Measurements from ENCODE around the gene RPTOR. TPM values are rescaled to one million over a fixed set of nuclear protein-coding genes. Genes with fewer than 3 reads are reported as not detected.

RPTOR gene, protein sequence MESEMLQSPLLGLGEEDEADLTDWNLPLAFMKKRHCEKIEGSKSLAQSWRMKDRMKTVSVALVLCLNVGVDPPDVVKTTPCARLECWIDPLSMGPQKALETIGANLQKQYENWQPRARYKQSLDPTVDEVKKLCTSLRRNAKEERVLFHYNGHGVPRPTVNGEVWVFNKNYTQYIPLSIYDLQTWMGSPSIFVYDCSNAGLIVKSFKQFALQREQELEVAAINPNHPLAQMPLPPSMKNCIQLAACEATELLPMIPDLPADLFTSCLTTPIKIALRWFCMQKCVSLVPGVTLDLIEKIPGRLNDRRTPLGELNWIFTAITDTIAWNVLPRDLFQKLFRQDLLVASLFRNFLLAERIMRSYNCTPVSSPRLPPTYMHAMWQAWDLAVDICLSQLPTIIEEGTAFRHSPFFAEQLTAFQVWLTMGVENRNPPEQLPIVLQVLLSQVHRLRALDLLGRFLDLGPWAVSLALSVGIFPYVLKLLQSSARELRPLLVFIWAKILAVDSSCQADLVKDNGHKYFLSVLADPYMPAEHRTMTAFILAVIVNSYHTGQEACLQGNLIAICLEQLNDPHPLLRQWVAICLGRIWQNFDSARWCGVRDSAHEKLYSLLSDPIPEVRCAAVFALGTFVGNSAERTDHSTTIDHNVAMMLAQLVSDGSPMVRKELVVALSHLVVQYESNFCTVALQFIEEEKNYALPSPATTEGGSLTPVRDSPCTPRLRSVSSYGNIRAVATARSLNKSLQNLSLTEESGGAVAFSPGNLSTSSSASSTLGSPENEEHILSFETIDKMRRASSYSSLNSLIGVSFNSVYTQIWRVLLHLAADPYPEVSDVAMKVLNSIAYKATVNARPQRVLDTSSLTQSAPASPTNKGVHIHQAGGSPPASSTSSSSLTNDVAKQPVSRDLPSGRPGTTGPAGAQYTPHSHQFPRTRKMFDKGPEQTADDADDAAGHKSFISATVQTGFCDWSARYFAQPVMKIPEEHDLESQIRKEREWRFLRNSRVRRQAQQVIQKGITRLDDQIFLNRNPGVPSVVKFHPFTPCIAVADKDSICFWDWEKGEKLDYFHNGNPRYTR (N-terminal part only)
- 21.8 and 35.0 TPM in 2 replicates for total RNA-seq

- DNase-seq, result peak; percentile 94
These were observed at the start of gene RPTOR for GRCh38 chr17:80544655-80545498. Gene RPTOR, plus strand, starts transcription at chr17:80544838. Its CDS starts 792 bp downstream, at chr17:80545630.

- DNase-seq, result no peak
These were observed 46.9 kb upstream of the RPTOR start for GRCh38 chr17:80497726-80498241.

DNA sequence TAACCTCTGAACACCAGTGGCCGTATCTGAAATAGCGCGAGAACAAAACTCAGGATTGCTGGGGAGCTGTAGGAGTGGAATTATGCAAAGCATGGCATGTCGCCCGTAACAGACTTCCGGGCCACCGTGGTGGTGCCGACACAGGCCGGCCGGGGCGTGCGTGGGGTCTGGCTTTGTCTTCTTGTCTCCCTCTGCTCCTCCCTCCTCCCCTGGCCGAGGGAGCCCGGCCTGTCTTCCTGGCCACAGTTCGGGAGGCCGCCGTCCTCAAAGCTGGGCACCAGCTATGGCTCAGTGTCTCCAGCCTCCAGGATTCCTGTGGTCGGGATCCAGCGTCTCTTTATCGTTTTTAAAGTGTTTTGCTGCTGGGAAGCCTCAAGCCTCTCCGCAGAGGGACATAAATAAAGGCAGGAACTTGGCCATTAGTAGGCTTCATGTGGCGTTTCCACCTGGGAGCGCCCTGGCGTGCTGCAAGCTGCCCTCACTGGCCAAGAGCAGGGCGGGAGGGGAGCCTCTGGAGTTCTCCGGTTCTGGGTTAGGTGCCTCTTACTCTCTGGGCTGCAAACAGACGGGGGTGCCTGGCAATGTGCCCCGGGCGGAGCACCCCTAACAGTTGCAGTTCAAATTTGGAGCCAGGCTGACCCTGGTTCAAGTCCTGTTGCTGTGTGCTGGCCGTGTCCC, 46.3 kb upstream of the RPTOR start:
- DNase-seq, result no peak

- DNase-seq, result no peak
These were observed 45.7 kb upstream of the RPTOR start for GRCh38 chr17:80498920-80499410.

DNA sequence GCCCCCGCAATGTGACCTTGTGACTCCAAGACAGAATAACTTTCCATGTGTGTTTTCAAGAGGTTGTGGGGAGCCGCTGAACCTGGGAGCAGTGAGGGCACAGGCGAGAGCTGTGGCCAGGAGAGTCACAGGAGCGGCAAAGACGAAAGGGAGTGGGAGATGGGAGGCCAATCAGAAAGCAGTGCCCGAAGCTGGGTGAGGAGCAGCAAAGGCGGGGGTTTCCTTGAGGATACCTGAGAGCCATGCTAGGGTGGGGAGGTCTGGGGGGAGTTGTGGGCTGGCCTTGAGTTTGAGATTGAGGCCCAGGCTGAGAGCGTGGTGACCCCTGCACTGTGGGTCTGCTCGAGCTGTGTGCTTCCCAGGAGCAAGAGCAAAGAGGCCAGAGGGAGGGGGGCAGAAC, 45.1 kb upstream of the RPTOR start:
- DNase-seq, result no peak

- no peak for DNase-seq
These were observed 44.5 kb upstream of the RPTOR start for GRCh38 chr17:80499961-80500665.

DNA sequence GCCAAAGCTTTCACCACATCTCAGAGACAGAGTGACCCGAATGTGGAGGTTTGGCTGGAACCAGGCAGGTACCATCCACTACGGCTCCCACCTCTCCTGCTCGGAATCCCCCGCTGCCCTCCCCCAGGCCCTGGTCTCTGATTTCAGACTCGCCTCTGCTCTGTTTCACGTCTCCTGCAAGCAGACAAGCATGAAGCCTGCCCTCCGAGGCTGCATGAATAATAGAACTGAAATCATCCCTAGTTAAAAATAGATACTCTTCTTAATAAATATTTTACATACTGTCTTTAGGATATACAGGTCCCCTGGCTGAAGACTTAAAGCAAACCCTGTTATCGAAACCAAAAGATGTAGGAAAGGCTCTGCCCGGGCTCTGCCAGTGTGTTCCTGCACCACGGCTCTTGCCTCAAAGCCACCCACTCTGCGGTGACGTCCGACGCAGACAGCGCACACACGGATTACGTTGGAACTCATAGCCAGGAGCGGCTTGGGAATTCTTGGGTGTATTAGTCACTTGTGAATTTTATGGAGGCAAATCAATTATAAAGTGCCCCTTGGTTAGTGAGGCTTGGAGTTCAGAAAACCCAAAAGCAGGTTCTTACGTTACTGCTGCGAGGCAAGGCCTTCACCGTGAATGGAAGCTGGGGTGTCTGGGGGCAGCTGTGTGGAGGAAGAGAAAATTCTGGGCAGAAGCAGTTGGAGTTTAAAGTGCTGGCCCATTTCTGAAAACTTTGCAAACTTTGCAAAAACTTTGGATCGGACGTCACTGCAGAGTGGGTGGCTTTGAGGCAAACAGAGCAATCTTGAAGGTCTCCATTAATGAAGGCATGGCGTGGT, 42.7 kb upstream of the RPTOR start:
- no peak for DNase-seq

DNA sequence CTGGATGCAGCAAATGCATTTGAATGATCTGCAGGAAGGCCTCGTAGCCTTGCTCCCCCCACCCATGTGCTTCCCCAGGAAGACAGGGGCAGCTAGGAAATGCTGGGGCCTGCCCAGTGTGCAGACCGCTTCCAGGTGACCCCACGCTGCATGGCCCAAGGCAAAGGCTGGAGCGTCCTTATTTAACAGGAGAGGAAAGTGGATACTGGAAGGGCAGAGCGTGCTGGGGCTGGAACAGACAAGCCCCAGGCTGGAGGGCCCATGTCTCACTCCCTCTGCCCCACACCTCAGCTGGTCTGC, 42.1 kb upstream of the RPTOR start:
- DNase-seq, result no peak

DNA sequence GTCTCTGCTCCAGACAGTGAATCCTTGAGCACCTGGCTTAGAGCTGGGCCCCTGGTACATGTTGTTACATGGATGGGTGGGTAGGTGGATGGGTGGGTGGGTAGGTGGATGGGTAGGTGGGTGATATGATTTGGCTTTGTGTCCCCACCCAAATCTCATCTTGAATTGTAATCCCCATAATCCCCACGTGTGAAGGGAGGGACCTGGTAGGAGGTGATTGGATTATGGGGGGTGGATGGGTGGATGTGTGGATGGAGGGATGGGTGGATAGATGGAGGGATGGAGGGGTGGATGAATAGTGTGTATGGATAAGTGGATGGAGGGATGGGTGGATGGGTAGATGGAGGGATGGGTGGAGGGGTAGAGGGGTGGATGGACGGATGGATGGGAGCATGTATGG, 41.6 kb upstream of the RPTOR start:
- no peak for DNase-seq

- DNase-seq, result no peak
These were observed 40.7 kb upstream of the RPTOR start for GRCh38 chr17:80503921-80504320.

GRCh38 chr17:80504686-80505413, 39.8 kb upstream of the RPTOR start:
- DNase-seq, result no peak

DNA sequence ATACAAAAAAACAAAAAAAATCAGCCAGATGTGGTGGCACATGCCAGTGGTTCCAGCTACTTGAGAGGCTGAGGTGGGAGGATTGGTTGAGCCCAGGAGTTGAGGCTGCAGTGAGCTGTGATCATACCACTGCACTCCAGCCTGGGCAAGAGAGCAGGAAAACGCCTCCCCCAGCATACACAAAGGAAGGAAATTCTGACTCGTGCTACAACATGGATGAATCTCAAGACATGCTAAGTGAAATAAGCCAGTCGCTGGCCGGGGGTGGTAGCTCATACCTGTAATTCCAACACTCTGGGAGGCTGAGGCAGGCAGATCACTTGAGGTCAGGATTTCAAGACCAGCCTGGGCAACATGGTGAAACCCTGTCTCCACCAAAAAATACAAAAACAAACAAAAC, 37.5 kb upstream of the RPTOR start:
- DNase-seq, result peak; percentile 64

DNA sequence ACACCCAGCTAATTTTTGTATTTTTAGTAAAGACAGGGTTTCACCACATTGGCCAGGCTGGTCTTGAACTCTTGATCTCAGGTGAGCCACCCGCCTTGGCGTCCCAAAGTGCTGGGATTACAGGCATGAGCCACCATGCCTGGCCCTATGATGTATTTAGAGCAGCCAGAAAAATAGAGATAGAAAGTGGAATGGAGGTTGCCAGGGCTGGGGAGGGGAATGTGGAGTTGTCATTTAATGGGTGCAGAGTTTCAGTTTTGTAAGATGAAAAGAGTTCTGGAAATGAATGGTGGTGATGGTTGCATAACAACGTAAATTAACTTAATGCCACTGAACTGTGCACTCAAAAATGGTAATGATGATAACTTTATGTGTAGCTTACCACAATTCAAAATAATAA, 36.7 kb upstream of the RPTOR start:
- no peak for DNase-seq

- DNase-seq, result no peak
These were observed 35.3 kb upstream of the RPTOR start for GRCh38 chr17:80509311-80509710.

GRCh38 chr17:80510132-80510531, 34.5 kb upstream of the RPTOR start:
- no peak for DNase-seq

DNA sequence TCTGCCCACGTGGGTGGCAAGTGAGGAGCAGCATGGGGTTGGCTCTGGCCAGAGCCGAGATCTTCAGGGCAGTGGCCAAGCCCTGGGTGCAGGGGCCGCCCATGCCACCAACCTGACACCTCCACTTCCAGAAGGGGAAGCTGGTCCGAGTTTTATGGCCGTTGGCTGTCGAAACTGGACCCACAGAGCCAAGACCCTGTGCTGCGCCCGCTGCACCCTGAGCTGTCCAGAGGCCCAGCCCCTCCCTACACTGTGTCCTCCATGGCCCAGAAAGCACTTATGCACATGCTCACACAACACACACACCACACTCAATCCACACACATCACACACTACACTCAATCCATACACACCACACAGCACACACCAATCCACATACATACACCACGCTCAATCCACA, 33.9 kb upstream of the RPTOR start:
- no peak for DNase-seq

- no peak for DNase-seq
These were observed 33.1 kb upstream of the RPTOR start for GRCh38 chr17:80511222-80512180.

DNA sequence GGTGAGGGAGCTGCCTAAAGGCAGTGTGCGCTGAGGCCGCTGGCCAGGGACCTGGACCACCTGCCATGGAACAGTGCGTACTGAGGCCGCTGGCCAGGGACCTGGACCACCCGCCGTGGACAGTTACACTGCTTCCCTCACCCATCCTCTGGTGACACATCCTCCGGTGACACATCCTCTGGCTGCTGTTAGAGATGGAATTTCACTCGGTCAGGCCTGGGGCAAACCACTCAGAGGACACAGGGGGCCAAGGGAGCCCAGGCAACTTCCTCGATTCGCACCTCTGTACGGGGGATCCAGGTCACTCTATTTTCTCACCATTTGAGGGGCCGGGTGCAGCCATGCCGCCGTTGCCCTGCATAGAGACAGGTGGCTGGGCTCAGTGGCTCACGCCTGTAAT, 32.4 kb upstream of the RPTOR start:
- DNase-seq, result no peak

All from dermis blood vessel endothelial cell (primary cell).